CD4-positive, alpha-beta T cell treated with Interleukin-10 for 1 hour (primary cell): ENCODE measurements around the gene ZDHHC14.

ENCODE experiments used
- DNase-seq: peaks from one replicate; pipeline ENCODE4 v3.0.0-alpha.2; 2020

The ZDHHC14 gene

GRCh38 chr6:157538168-157538567 is 157.2 kb downstream of the ZDHHC14 start:
- DNase-seq, result no peak

- no peak for DNase-seq
Measured at GRCh38 chr6:157538698-157539097, 157.7 kb downstream of the ZDHHC14 start.

- no peak for DNase-seq
Measured at GRCh38 chr6:157539421-157539822, 158.4 kb downstream of the ZDHHC14 start.

GRCh38 chr6:157539900-157540752 is 159.1 kb downstream of the ZDHHC14 start:
- DNase-seq, result no peak

GRCh38 chr6:157541618-157542413 is 160.8 kb downstream of the ZDHHC14 start:
- no peak for DNase-seq

GRCh38 chr6:157542414-157543160 is 161.6 kb downstream of the ZDHHC14 start:
- no peak for DNase-seq

- DNase-seq, result no peak
Measured at GRCh38 chr6:157546321-157546720, 165.3 kb downstream of the ZDHHC14 start.

- no peak for DNase-seq
Measured at GRCh38 chr6:157547112-157547511, 166.1 kb downstream of the ZDHHC14 start.

GRCh38 chr6:157548635-157549467 is 167.9 kb downstream of the ZDHHC14 start:
- no peak for DNase-seq

GRCh38 chr6:157549468-157549745 is 168.4 kb downstream of the ZDHHC14 start:
- no peak for DNase-seq

GRCh38 chr6:157550114-157550989 is 169.4 kb downstream of the ZDHHC14 start:
- peak; percentile 53 for DNase-seq

GRCh38 chr6:157551041-157551832 is 170.2 kb downstream of the ZDHHC14 start:
- DNase-seq, result no peak

GRCh38 chr6:157552081-157552747 is 171.2 kb downstream of the ZDHHC14 start:
- no peak for DNase-seq

GRCh38 chr6:157552820-157553485 is 172.0 kb downstream of the ZDHHC14 start:
- no peak for DNase-seq

- DNase-seq, result no peak
Measured at GRCh38 chr6:157554747-157555146, 173.8 kb downstream of the ZDHHC14 start.

GRCh38 chr6:157555455-157556143 is 174.6 kb downstream of the ZDHHC14 start:
- no peak for DNase-seq

- DNase-seq, result no peak
Measured at GRCh38 chr6:157556144-157556645, 175.2 kb downstream of the ZDHHC14 start.

- no peak for DNase-seq
Measured at GRCh38 chr6:157556671-157557430, 175.9 kb downstream of the ZDHHC14 start.
